Neural crest cell (in vitro differentiated cells): ENCODE results near the gene NHERF2. TPM values are rescaled to one million over a fixed set of nuclear protein-coding genes. Genes with fewer than 3 reads are reported as not detected.

Experiments used
- DNase-seq: peaks from one replicate; pipeline ENCODE4 v3.0.0; 2021; ENCODE audit warnings: low read depth, mixed read lengths, low spot score
- H3K27ac Mint-ChIP-seq: one replicate; pipeline ENCODE4 v1.8.0; 2021; ENCODE audit warnings: mild to moderate bottlenecking, mixed read lengths; ENCODE audit not compliant: unreplicated experiment
- H3K27me3 Mint-ChIP-seq: 2 replicates; pipeline ENCODE4 v1.8.0; 2021; ENCODE audit warnings: low read depth, mild to moderate bottlenecking, mixed read lengths
- H3K36me3 Mint-ChIP-seq: 2 replicates; pipeline ENCODE4 v1.8.0; 2021; ENCODE audit warnings: low read depth, mild to moderate bottlenecking, mixed read lengths
- H3K4me1 Mint-ChIP-seq: 2 replicates; pipeline ENCODE4 v1.8.0; 2021; ENCODE audit warnings: mixed read lengths
- H3K4me3 Mint-ChIP-seq: one replicate; pipeline ENCODE4 v1.8.0; 2021; ENCODE audit warnings: mild to moderate bottlenecking, mixed read lengths
- H3K9me3 Mint-ChIP-seq: 2 replicates; pipeline ENCODE4 v1.8.0; 2021; ENCODE audit warnings: mixed read lengths
- total RNA-seq: library from RNA; stranded (reverse); gene quantifications from 2 replicates; pipeline ENCODE4 v1.2.1, GENCODE V29; 2021
- TF ChIP-seq, protein P1 (sequence below): fragments of 200-600 bp; sonication (generic); conservative IDR thresholded peaks from 2 replicates; pipeline ENCODE4 v1.5.0; 2021; ENCODE audit warnings: antibody characterized with exemption, mild to moderate bottlenecking

Gene NHERF2
- total RNA-seq, 1 donor from 2014 or later: 8.1 TPM

DNA sequence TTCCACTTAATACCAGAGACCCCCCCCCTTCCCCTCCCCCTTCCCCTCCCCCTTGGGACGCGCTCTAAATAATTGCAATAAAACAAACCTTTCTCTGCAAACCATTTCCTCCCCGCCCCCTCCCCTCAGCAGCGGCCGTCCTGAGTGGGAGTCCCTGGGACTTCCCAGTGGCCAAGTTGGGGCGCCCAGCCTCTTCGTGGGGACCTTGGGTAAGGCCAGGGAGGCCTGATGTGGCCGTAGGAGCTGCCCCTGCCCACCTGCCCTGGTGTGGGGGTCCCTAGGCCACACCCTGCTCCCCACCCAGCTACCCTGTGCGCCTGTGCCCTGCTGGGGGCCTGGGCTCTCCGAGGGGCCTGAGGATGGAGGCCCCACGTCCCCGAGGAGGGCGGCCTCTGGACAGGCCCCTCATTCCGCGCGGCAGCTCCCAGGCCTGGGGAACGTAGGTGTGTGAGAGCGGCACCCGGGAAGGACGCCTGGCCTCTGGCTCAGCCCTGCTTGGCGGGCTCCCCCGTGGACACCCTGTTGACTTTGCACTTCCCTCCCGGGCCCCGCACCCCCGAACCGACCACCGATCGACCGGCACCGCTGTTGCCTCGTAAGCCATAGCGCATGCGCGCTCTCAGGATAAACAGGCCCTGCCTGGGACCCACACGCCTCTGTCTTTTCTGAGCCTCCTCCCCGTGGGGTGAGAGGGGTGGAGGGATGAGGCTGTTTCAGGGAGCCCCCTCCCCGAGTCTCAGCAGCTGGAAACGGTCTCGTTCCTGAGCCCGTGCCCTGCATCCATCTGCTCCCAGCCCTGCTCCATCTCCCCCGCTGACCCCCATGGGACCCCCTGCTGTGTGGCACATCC lies 11.9 kb downstream of the NHERF2 start:
- Mint-ChIP-seq H3K9me3 (no peaks in the 10 kb centered on the region), H3K27me3 (no peaks in the 10 kb centered on the region), H3K4me1 (peaks cover 8% of the 10 kb centered on the region), H3K4me3 (no peak overlapping the region), H3K36me3 (no peaks in the 10 kb centered on the region), H3K27ac (no peak overlapping the region)
- TF ChIP-seq, protein P1, sequence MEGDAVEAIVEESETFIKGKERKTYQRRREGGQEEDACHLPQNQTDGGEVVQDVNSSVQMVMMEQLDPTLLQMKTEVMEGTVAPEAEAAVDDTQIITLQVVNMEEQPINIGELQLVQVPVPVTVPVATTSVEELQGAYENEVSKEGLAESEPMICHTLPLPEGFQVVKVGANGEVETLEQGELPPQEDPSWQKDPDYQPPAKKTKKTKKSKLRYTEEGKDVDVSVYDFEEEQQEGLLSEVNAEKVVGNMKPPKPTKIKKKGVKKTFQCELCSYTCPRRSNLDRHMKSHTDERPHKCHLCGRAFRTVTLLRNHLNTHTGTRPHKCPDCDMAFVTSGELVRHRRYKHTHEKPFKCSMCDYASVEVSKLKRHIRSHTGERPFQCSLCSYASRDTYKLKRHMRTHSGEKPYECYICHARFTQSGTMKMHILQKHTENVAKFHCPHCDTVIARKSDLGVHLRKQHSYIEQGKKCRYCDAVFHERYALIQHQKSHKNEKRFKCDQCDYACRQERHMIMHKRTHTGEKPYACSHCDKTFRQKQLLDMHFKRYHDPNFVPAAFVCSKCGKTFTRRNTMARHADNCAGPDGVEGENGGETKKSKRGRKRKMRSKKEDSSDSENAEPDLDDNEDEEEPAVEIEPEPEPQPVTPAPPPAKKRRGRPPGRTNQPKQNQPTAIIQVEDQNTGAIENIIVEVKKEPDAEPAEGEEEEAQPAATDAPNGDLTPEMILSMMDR: no peak
- no peak for DNase-seq

DNA sequence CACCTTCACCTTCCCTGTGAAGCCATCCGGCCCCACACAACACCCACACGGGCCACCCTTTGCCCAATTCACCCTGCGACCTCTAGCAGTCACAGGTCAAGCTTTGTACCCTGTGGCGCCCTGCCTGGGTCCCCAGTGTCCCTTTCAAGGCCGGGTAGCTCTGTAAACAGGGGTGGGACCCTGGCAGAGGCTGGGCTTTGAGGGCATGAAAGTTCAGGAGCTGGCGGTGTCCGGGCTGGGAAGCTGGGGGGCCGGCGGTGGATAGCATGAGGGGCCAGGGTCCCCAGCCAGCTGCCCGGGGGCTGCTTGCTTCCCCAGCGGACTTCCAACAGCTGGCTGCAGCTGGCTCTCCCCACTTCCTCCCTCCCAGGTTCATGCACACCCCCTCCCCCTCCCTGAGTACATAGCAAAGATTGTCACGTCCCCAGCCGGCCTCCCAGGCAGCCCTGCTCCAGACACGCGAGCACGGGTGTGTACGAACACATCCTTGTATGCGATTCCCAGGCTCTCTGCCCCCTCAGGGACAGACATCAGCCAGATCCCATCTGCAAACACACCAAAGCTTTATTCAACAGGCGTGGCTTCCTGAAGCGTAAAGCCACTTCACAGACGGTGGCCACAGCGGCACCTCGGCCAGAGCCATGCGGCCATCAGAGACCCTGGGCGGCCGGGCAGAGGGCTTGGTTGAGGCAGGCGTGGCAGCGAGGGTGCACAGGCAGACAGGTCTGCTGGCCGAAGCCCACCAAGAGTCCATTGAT lies 12.8 kb downstream of the NHERF2 start:
- no peak overlapping the region for H3K27ac Mint-ChIP-seq
- peaks cover 4% of the 10 kb centered on the region for H3K4me1 Mint-ChIP-seq
- no peaks in the 10 kb centered on the region for H3K9me3 Mint-ChIP-seq
- TF ChIP-seq, protein P1: no peak
- H3K27me3 Mint-ChIP-seq: no peaks in the 10 kb centered on the region
- no peak for DNase-seq
- H3K4me3 Mint-ChIP-seq: peak overlapping the region; percentile 57
- H3K36me3 Mint-ChIP-seq: no peaks in the 10 kb centered on the region

DNA sequence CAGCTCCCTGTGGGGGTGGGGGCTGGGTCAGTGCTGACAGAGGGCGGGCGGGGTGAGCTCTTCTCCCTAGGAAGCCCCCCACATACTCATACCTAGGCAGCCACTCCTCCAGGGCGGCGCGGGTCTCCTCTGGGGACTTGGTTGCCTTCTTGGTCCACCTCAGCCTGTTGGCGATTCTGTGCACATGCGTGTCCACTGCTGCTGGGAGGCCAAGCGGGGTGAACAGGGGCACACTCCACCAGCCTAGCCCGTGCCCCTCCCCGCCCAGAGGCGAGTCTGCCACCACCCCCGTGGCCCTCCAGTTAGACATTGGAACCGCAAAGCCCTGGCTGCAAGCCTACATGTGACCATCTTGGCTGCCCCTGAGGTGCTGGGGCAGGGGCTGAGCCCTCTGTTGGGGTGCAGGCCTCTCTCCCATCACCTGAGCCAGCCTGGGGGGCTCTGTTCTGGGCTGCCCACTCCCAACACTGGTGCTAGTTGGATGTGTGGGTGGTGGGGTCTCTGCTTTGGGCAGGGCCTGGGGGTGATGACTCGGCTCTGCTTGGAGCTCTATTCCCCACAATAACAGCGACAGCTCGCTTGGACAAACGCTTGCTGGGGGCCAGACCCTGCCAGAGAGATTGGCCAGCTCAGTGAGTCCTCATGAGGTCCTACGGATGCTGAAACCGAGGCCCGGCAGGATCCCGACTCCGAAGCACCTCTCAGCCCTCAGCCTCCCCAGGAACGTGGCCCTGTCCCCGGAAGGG lies 13.5 kb downstream of the NHERF2 start:
- no peak for DNase-seq
- Mint-ChIP-seq H3K4me3 (no peak overlapping the region), H3K9me3 (no peaks in the 10 kb centered on the region), H3K4me1 (peaks cover 4% of the 10 kb centered on the region), H3K27me3 (no peaks in the 10 kb centered on the region), H3K27ac (no peak overlapping the region), H3K36me3 (no peaks in the 10 kb centered on the region)
- TF ChIP-seq, protein P1: no peak

DNA sequence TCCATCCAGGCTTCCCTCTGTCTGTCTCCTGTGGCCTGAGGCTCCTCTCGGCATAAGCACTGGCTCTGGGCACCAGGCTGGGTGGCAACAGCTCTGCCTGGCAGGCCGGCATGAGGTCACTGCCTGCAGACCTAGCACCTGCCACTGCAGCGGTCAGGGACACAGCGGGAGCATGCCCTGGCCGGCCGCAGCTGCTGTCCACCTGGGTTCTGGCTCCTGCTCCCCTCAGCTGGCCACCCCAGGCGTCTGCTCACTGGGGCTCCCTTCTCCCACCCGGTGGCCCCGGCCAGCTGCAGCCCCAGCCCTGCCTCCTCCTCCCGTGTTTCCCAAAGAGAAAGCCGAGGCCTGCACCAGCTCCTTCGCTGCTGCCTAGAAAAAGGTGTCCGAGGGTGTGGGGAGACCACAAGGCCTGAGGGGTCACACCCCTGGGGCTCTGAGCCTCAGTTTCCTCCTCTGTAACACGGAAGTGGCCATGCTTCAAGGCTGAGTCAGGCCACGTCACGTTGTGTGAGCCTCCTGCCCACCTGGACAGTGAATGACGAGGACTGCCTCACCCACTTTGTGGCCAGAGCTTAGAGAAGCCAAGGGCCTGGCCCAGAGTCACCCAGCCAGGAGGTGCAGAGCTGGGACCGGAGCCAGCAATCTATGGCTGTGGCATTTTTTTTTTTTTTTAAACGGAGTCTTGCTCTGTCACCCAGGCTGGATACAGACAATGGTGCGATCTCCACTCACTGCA lies 14.3 kb downstream of the NHERF2 start:
- Mint-ChIP-seq H3K27me3 (no peaks in the 10 kb centered on the region), H3K27ac (peak overlapping the region; percentile 50)

More for the DNA sequence above, 14.3 kb downstream of the NHERF2 start:
- Mint-ChIP-seq H3K4me3 (no peak overlapping the region), H3K4me1 (peaks cover 4% of the 10 kb centered on the region), H3K9me3 (no peaks in the 10 kb centered on the region), H3K36me3 (no peaks in the 10 kb centered on the region)
- TF ChIP-seq, protein P1: no peak
- no peak for DNase-seq
